Measurements from ENCODE around the gene JPH3.

Gene JPH3

GRCh38 chr16:87723226-87723623 is 120.9 kb downstream of the JPH3 start:
- no peak for TF ChIP-seq CTCF (IDR thresholded peaks at IDR 0.05)

GRCh38 chr16:87724490-87725291 is 122.4 kb downstream of the JPH3 start:
- TF ChIP-seq CTCF (IDR thresholded peaks at IDR 0.05), result no peak

- no peak for TF ChIP-seq CTCF (IDR thresholded peaks at IDR 0.05)
Observed at GRCh38 chr16:87725596-87726235, 123.4 kb downstream of the JPH3 start.

GRCh38 chr16:87727346-87727745 is 125.0 kb downstream of the JPH3 start:
- TF ChIP-seq CTCF (IDR thresholded peaks at IDR 0.05), result no peak

- no peak for TF ChIP-seq CTCF (IDR thresholded peaks at IDR 0.05)
Observed at GRCh38 chr16:87728026-87728425, 125.7 kb downstream of the JPH3 start.

- no peak for TF ChIP-seq CTCF (IDR thresholded peaks at IDR 0.05)
Observed at GRCh38 chr16:87729266-87729954, 127.1 kb downstream of the JPH3 start.

- no peak for TF ChIP-seq CTCF (IDR thresholded peaks at IDR 0.05)
Observed at GRCh38 chr16:87731607-87732006, 129.3 kb downstream of the JPH3 start.
